Pancreas (tissue), 10 donors: ENCODE data around the gene TSPAN14. TPM values are rescaled to one million over a fixed set of nuclear protein-coding genes. Genes with fewer than 3 reads are reported as not detected.

Experiments used
- ATAC-seq, 4 donors: fragments of 200-7000 bp; cut with Tn5 transposase; one replicate each; pipeline versions ENCODE4 v1.8.0 to v1.9.1; 2020; ENCODE audit warnings: mild to moderate bottlenecking in 4 of 4, moderate library complexity in 4 of 4
- DNase-seq, 6 donors: peaks; one replicate each; pipeline ENCODE4 v3.0.0-alpha.2; 2020
- FAIRE-seq: peaks from 2 replicates; lab custom pipeline; 2012; peaks lifted over from hg19 to GRCh38; lab: Jason Lieb, UNC
- H3K27ac ChIP-seq, 4 donors: fragments of 200-600 bp; sonication (generic); 1 replicate in 3 of 4; 2 replicates in 1 of 4; pipeline versions ENCODE4 v1.5.0 to v1.8.0; 2020
- H3K27me3 ChIP-seq, 4 donors: fragments of 200-600 bp; one replicate each; pipeline ENCODE4 v1.8.0; 2021
- H3K36me3 ChIP-seq, 3 donors: fragments of 200-600 bp; sonication (generic) in 1 of 3; one replicate each; pipeline versions ENCODE4 v1.5.0 to v1.8.0; 2020 to 2021
- H3K4me1 ChIP-seq, 3 donors: fragments of 200-600 bp; one replicate each; pipeline ENCODE4 v1.8.0; 2021
- H3K4me3 ChIP-seq, 4 donors: fragments of 200-600 bp; sonication (generic) in 2 of 4; one replicate each; pipeline versions ENCODE4 v1.5.0 to v1.8.0; 2020 to 2021
- H3K9me3 ChIP-seq, 4 donors: fragments of 200-600 bp; one replicate each; pipeline ENCODE4 v1.8.0; 2021
- WGBS, 2 donors: extraction: QIAGEN DNeasy Blood & Tissue Kit; methylation state at CpG; one replicate each; pipeline ENCODE4 v1.1.7; 2013; 5-methylcytosine and 5-hydroxymethylcytosine counted together
- intact Hi-C, 3 donors: fragments of 100-400 bp; cut with DNase I; formaldehyde crosslinking; loops; one replicate each; pipeline versions ENCODE4 v1.11.1 to v1.14.2; 2022
- polyA plus RNA-seq, 2 donors: library from polyadenylated mRNA; stranded (reverse); fragments of 200-250 nt; gene quantifications; one replicate each; pipeline ENCODE4 v1.2.3, GENCODE V29; 2013
- total RNA-seq, 6 donors: library from RNA; stranded (reverse); fragmentation: NEBNext Ultra II Directional in 4 of 6; extraction: Animal tissue kit (Norgen Biotek cat#: 25700) in 4 of 6; gene quantifications; one replicate each; pipeline versions ENCODE4 v1.2.1 to v1.2.4, GENCODE V29; 2021 to 2023
- TF ChIP-seq, protein P1 (sequence below), 4 donors: fragments of 200-600 bp; sonication (generic) in 3 of 4; IDR thresholded peaks; one replicate each; pipeline versions ENCODE4 v1.5.0 to v1.8.0; 2021; ENCODE audit warnings: antibody characterized with exemption in 4 of 4
- donor health status: healthy with polysubstance abuse.
- donor health status: DM: no; HTN: no; CAD: no; lungs with moderate emphysema.
- donor health status: DM: no; HTN: no; CAD: no.
- donor health status: control.
- donor health status: control.
- donor health status: Bipolar disorder and iron deficiency.
- donor health status: DM: yes; HTN: yes; CAD: no.
- donor health status: DM: no; HTN: no; CAD: no.
- donor health status: DM: no; HTN: no; CAD: no.
- donor health status: DM: yes; HTN: yes; CAD: no.

Gene TSPAN14, protein sequence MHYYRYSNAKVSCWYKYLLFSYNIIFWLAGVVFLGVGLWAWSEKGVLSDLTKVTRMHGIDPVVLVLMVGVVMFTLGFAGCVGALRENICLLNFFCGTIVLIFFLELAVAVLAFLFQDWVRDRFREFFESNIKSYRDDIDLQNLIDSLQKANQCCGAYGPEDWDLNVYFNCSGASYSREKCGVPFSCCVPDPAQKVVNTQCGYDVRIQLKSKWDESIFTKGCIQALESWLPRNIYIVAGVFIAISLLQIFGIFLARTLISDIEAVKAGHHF
- total RNA-seq (10 to 100 TPM; 20.5 to 61.9 (median 26.2) TPM), polyA plus RNA-seq (10 to 100 TPM; 10.6 to 18.8 TPM)

DNA sequence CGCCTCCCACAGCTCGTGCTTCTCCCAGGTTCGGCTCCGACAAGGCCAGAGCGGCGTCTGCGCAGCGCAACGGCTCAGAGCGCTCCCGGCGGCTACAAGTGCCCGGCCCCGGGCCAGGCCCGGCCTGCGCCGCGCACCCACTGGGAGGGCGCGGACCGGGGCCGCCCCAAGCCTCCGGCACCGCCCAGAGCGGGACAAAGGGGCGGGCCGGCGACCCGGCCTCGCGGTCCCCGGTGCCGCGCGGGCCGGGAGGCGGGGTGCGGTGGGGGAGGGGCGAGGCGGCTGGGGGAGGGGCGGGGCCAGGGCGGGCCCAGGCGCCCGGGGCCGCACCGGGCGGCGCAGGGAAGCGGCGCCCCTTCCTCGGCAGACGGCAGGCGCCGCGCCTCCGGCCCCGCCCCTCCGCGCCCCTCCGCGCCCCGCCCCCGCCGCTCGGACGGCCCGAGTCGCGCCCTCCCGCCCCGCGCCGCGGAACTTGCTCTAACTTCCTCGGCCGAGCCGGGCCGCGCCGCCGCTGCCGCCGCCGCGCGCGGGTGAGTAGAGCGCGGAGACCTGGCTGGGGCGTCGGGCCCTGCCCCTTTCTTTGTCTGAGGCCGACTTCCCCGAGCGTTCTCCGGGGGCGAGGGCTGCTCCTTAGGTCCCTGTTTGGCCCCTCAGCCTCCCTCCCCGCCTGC lies at the start of gene TSPAN14:
TSS of gene TSPAN14 (plus strand) at position 469 of the 671 bp plus-strand sequence. CDS start 34,924 bp downstream, outside the sequence.
- Histone ChIP-seq H3K4me3 (peak within 1 kb of the TSS; percentile 74 to 95 (median 80)), H3K9me3 (no peaks in the 10 kb centered on the region), H3K4me1 (peaks cover 8 to 39% (median 20%) of the 10 kb centered on the region in 3 donors), H3K36me3 (no peaks in the 10 kb centered on the region), H3K27ac (peak within 1 kb of the TSS; percentile 89 to 97 (median 92)), H3K27me3 (no peaks in the 10 kb centered on the region)
- peak; percentile 81 to 93 (median 88) for DNase-seq
- peak; percentile 77 to 83 (median 81) for ATAC-seq
- WGBS, 2 donors, result 0% methylated on average over 33 to 95 of the region's 97 CpGs
- FAIRE-seq, result no peak
- intact Hi-C loops, result no loop called here
- TF ChIP-seq, protein P1, sequence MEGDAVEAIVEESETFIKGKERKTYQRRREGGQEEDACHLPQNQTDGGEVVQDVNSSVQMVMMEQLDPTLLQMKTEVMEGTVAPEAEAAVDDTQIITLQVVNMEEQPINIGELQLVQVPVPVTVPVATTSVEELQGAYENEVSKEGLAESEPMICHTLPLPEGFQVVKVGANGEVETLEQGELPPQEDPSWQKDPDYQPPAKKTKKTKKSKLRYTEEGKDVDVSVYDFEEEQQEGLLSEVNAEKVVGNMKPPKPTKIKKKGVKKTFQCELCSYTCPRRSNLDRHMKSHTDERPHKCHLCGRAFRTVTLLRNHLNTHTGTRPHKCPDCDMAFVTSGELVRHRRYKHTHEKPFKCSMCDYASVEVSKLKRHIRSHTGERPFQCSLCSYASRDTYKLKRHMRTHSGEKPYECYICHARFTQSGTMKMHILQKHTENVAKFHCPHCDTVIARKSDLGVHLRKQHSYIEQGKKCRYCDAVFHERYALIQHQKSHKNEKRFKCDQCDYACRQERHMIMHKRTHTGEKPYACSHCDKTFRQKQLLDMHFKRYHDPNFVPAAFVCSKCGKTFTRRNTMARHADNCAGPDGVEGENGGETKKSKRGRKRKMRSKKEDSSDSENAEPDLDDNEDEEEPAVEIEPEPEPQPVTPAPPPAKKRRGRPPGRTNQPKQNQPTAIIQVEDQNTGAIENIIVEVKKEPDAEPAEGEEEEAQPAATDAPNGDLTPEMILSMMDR (IDR thresholded peaks at IDR 0.05), result no peak

GRCh38 chr10:80405035-80405434 lies 49.1 kb upstream of the TSPAN14 start:
- WGBS, 2 donors, result 84 to 92% methylated on average over 1 of the region's 1 CpG
- FAIRE-seq (no peak), ATAC-seq (no peak), DNase-seq (no peak)
- H3K36me3 ChIP-seq, result no peaks in the 10 kb centered on the region
- H3K4me3 ChIP-seq, result no peak overlapping the region
- no peaks in the 10 kb centered on the region for H3K27me3 ChIP-seq
- intact Hi-C loops, result no loop called here
- H3K4me1 ChIP-seq, result no peaks in the 10 kb centered on the region
- H3K27ac ChIP-seq, result no peak overlapping the region
- TF ChIP-seq, protein P1 (IDR thresholded peaks at IDR 0.05), result no peak
- H3K9me3 ChIP-seq, result no peaks in the 10 kb centered on the region

GRCh38 chr10:80405626-80406025 lies 48.5 kb upstream of the TSPAN14 start:
- Histone ChIP-seq H3K9me3 (no peaks in the 10 kb centered on the region), H3K4me3 (no peak overlapping the region), H3K4me1 (no peaks in the 10 kb centered on the region), H3K36me3 (no peaks in the 10 kb centered on the region), H3K27me3 (no peaks in the 10 kb centered on the region), H3K27ac (no peak overlapping the region)
- intact Hi-C loops, result no loop called here
- ATAC-seq, result no peak
- TF ChIP-seq, protein P1 (IDR thresholded peaks at IDR 0.05), result no peak
- 82 to 85% methylated on average over 4 of the region's 4 CpGs for WGBS, 2 donors
- no peak for DNase-seq
- no peak for FAIRE-seq

GRCh38 chr10:80406204-80406603 lies 47.9 kb upstream of the TSPAN14 start:
- no peaks in the 10 kb centered on the region for H3K9me3 ChIP-seq
- no peak overlapping the region for H3K4me3 ChIP-seq
- 63 to 71% methylated on average over 4 of the region's 4 CpGs for WGBS, 2 donors
- H3K36me3 ChIP-seq, result no peaks in the 10 kb centered on the region
- no peaks in the 10 kb centered on the region for H3K27me3 ChIP-seq
- FAIRE-seq (no peak), DNase-seq (no peak), ATAC-seq (no peak)
- H3K4me1 ChIP-seq, result peaks cover 0 to 3% (median 2%) of the 10 kb centered on the region in 3 donors
- TF ChIP-seq, protein P1 (IDR thresholded peaks at IDR 0.05), result no peak
- intact Hi-C loops, result no loop called here
- no peak overlapping the region for H3K27ac ChIP-seq
